Liver (tissue), 9 donors: ENCODE results near the gene DAPK1. TPM values are rescaled to one million over a fixed set of nuclear protein-coding genes. Genes with fewer than 3 reads are reported as not detected.

ENCODE experiments used
- DNase-seq: peaks from one replicate; pipeline ENCODE4 v3.0.0-alpha.2; 2017; ENCODE audit warnings: low spot score
- H3K27ac ChIP-seq, 2 donors: one replicate each; pipeline ENCODE4 v1.7.0; 2013; ENCODE audit warnings: inconsistent platforms in 2 of 2, low read length in 2 of 2, control low read depth in 1 of 2, low read depth in 1 of 2, mild to moderate bottlenecking in 1 of 2
- H3K27me3 ChIP-seq, 4 donors: one replicate each; pipeline versions ENCODE4 v1.6.1 to v1.7.0; 2013; ENCODE audit warnings: low read length in 3 of 4, inconsistent platforms in 1 of 4, mild to moderate bottlenecking in 1 of 4, moderate library complexity in 1 of 4; ENCODE audit not compliant: control insufficient read depth in 4 of 4, insufficient read depth in 4 of 4
- H3K36me3 ChIP-seq, 4 donors: one replicate each; pipeline versions ENCODE4 v1.6.1 to v1.7.0; 2013; ENCODE audit warnings: low read length in 3 of 4, mild to moderate bottlenecking in 3 of 4, low read depth in 1 of 4, moderate library complexity in 1 of 4; ENCODE audit not compliant: control insufficient read depth in 4 of 4, insufficient read depth in 3 of 4
- H3K4me1 ChIP-seq, 4 donors: one replicate each; pipeline versions ENCODE4 v1.6.1 to v1.7.0; 2013; ENCODE audit warnings: low read length in 3 of 4, mild to moderate bottlenecking in 3 of 4, moderate library complexity in 1 of 4; ENCODE audit not compliant: control insufficient read depth in 4 of 4, insufficient read depth in 4 of 4
- H3K4me3 ChIP-seq, 3 donors: one replicate each; pipeline versions ENCODE4 v1.6.1 to v1.7.0; 2013; ENCODE audit warnings: low read length in 3 of 3, control low read depth in 1 of 3, low read depth in 1 of 3, mild to moderate bottlenecking in 1 of 3
- H3K9ac ChIP-seq, 2 donors: one replicate each; pipeline ENCODE4 v1.7.0; 2013; ENCODE audit warnings: low read length in 2 of 2, mild to moderate bottlenecking in 2 of 2, moderate library complexity in 2 of 2, control low read depth in 1 of 2, low read depth in 1 of 2
- H3K9me3 ChIP-seq, 4 donors: one replicate each; pipeline versions ENCODE4 v1.6.1 to v1.7.0; 2013; ENCODE audit warnings: low read length in 3 of 4; ENCODE audit not compliant: control insufficient read depth in 4 of 4
- ATF3 ChIP-seq: IDR thresholded peaks from 2 replicates; pipeline ENCODE4 v1.6.1; 2016; ENCODE audit warnings: antibody characterized with exemption
- FOXA2 ChIP-seq: IDR thresholded peaks from 2 replicates; pipeline ENCODE4 v1.6.1; 2016; ENCODE audit warnings: antibody characterized with exemption
- GABPA ChIP-seq, 2 donors: IDR thresholded peaks in 1 of 2; conservative IDR thresholded peaks in 1 of 2; 2 replicates each; pipeline ENCODE4 v1.6.1; 2016; ENCODE audit warnings: antibody characterized with exemption in 2 of 2, mild to moderate bottlenecking in 1 of 2, moderate library complexity in 1 of 2
- HNF4A ChIP-seq, 2 donors: conservative IDR thresholded peaks; 2 replicates each; pipeline ENCODE4 v1.6.1; 2016; ENCODE audit warnings: antibody characterized with exemption in 2 of 2, mild to moderate bottlenecking in 2 of 2
- JUND ChIP-seq, 2 donors: IDR thresholded peaks; 2 replicates each; pipeline ENCODE4 v1.6.1; 2016; ENCODE audit warnings: antibody characterized with exemption in 2 of 2
- RAD21 ChIP-seq, 2 donors: IDR thresholded peaks; 2 replicates each; pipeline ENCODE4 v1.6.1; 2016; ENCODE audit warnings: antibody characterized with exemption in 2 of 2, mild to moderate bottlenecking in 2 of 2
- SP1 ChIP-seq: IDR thresholded peaks from 2 replicates; pipeline ENCODE4 v1.6.1; 2018; ENCODE audit warnings: antibody characterized with exemption, mild to moderate bottlenecking
- TAF1 ChIP-seq: conservative IDR thresholded peaks from 2 replicates; pipeline ENCODE4 v1.6.1; 2016; ENCODE audit warnings: antibody characterized with exemption, mild to moderate bottlenecking
- YY1 ChIP-seq: IDR thresholded peaks from 2 replicates; pipeline ENCODE4 v1.6.1; 2016; ENCODE audit warnings: antibody characterized with exemption, mild to moderate bottlenecking
- WGBS: extraction: QIAGEN DNeasy Blood & Tissue Kit; methylation state at CpG from one replicate; pipeline ENCODE4 v1.1.7; 2013; 5-methylcytosine and 5-hydroxymethylcytosine counted together
- polyA plus RNA-seq, 2 donors: library from polyadenylated mRNA; stranded (reverse) in 1 of 2; unstranded in 1 of 2; fragments of 200-250 nt in 1 of 2; fragments of >200 nt in 1 of 2; fragmentation: Nextera tagmentation in 1 of 2; extraction: Ambion mirVana in 1 of 2; gene quantifications; one replicate each; pipeline versions ENCODE4 v1.2.1 to v1.2.3, GENCODE V29; 2013 to 2015
- total RNA-seq, 2 donors: library from RNA; depleted of rRNA; stranded (reverse); fragments of >200 nt; gene quantifications; one replicate each; pipeline ENCODE4 v1.2.3, GENCODE V29; 2014
- TF ChIP-seq, protein P1 (sequence below): IDR thresholded peaks from 2 replicates; pipeline ENCODE4 v1.6.1; 2016; ENCODE audit warnings: antibody characterized with exemption, mild to moderate bottlenecking
- TF ChIP-seq, protein P2 (sequence below): IDR thresholded peaks from 2 replicates; pipeline ENCODE4 v1.6.1; 2016; ENCODE audit warnings: antibody characterized with exemption
- TF ChIP-seq, protein P3 (sequence below): IDR thresholded peaks from 2 replicates; pipeline ENCODE4 v1.6.1; 2016; ENCODE audit warnings: antibody characterized with exemption
- TF ChIP-seq, protein P4 (sequence below): fragments of 150-350 bp; IDR thresholded peaks from 2 replicates; pipeline ENCODE4 v1.5.1; 2017; ENCODE audit warnings: improper control_type of control experiment, low read depth, low read length; ENCODE audit not compliant: missing input control
- donor health status: healthy.
- donor health status: healthy.
- donor health status: healthy.
- donor health status: healthy.
- donor health status: healthy.

DAPK1 gene
- total and polyA plus RNA-seq, 4 donors: 14.0 to 40.8 (median 21.8) TPM

- 88% methylated on average over 2 of the region's 2 CpGs for WGBS
- Histone ChIP-seq H3K4me1 (peaks cover 0 to 9% (median 0%) of the 10 kb centered on the region in 4 donors), H3K9me3 (no peaks in the 10 kb centered on the region), H3K4me3 (peak overlapping the region in 1 of 3 donors; percentile 46), H3K9ac (no peak overlapping the region), H3K27me3 (no peaks in the 10 kb centered on the region), H3K27ac (no peak overlapping the region), H3K36me3 (peaks cover 1 to 23% (median 19%) of the 10 kb centered on the region in 4 donors)
- TF ChIP-seq TAF1 (no peak), GABPA (IDR thresholded peaks at IDR 0.05 in 1 of 2, conservative IDR thresholded peaks at IDR 0.05 in 1 of 2) (no peak), FOXA2 (no peak), YY1 (no peak), RAD21 (IDR thresholded peaks at IDR 0.05) (no peak), ATF3 (no peak), SP1 (no peak)
- TF ChIP-seq, protein P1, sequence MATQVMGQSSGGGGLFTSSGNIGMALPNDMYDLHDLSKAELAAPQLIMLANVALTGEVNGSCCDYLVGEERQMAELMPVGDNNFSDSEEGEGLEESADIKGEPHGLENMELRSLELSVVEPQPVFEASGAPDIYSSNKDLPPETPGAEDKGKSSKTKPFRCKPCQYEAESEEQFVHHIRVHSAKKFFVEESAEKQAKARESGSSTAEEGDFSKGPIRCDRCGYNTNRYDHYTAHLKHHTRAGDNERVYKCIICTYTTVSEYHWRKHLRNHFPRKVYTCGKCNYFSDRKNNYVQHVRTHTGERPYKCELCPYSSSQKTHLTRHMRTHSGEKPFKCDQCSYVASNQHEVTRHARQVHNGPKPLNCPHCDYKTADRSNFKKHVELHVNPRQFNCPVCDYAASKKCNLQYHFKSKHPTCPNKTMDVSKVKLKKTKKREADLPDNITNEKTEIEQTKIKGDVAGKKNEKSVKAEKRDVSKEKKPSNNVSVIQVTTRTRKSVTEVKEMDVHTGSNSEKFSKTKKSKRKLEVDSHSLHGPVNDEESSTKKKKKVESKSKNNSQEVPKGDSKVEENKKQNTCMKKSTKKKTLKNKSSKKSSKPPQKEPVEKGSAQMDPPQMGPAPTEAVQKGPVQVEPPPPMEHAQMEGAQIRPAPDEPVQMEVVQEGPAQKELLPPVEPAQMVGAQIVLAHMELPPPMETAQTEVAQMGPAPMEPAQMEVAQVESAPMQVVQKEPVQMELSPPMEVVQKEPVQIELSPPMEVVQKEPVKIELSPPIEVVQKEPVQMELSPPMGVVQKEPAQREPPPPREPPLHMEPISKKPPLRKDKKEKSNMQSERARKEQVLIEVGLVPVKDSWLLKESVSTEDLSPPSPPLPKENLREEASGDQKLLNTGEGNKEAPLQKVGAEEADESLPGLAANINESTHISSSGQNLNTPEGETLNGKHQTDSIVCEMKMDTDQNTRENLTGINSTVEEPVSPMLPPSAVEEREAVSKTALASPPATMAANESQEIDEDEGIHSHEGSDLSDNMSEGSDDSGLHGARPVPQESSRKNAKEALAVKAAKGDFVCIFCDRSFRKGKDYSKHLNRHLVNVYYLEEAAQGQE: no peak
- TF ChIP-seq, protein P2, sequence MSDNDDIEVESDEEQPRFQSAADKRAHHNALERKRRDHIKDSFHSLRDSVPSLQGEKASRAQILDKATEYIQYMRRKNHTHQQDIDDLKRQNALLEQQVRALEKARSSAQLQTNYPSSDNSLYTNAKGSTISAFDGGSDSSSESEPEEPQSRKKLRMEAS: no peak
- TF ChIP-seq, protein P3, sequence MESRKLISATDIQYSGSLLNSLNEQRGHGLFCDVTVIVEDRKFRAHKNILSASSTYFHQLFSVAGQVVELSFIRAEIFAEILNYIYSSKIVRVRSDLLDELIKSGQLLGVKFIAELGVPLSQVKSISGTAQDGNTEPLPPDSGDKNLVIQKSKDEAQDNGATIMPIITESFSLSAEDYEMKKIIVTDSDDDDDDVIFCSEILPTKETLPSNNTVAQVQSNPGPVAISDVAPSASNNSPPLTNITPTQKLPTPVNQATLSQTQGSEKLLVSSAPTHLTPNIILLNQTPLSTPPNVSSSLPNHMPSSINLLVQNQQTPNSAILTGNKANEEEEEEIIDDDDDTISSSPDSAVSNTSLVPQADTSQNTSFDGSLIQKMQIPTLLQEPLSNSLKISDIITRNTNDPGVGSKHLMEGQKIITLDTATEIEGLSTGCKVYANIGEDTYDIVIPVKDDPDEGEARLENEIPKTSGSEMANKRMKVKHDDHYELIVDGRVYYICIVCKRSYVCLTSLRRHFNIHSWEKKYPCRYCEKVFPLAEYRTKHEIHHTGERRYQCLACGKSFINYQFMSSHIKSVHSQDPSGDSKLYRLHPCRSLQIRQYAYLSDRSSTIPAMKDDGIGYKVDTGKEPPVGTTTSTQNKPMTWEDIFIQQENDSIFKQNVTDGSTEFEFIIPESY: no peak
- DNase-seq: no peak
Observed at GRCh38 chr9:87729246-87729645, 231.6 kb downstream of the DAPK1 start.

DNA sequence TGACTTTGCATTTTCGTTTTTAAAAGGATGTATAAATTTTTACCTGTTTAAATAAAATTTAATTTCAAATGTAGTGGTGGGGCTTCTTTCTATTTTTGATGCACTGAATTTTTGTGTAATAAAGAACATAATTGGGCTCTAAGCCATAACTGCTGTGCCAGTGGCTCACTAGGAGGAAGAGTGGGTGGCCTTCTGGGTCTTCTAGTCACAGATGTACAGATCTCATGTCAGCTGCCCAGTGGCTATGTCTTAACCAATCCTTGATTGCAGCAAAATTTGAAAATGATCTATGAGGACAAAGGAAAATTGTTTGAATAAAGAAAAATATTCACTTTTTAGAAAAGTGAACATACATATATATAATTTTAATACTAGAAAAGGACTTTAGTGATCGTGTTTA, 233.7 kb downstream of the DAPK1 start:
- no peak for DNase-seq
- Histone ChIP-seq H3K9ac (no peak overlapping the region), H3K4me3 (no peak overlapping the region), H3K27me3 (no peaks in the 10 kb centered on the region), H3K4me1 (peaks cover 0 to 4% (median 0%) of the 10 kb centered on the region in 4 donors), H3K36me3 (peaks cover 1 to 23% (median 19%) of the 10 kb centered on the region in 4 donors), H3K27ac (no peak overlapping the region), H3K9me3 (no peaks in the 10 kb centered on the region)
- TF ChIP-seq JUND (IDR thresholded peaks at IDR 0.05) (no peak), HNF4A (conservative IDR thresholded peaks at IDR 0.05) (no peak)
- TF ChIP-seq, protein P2: no peak
- TF ChIP-seq, protein P4, sequence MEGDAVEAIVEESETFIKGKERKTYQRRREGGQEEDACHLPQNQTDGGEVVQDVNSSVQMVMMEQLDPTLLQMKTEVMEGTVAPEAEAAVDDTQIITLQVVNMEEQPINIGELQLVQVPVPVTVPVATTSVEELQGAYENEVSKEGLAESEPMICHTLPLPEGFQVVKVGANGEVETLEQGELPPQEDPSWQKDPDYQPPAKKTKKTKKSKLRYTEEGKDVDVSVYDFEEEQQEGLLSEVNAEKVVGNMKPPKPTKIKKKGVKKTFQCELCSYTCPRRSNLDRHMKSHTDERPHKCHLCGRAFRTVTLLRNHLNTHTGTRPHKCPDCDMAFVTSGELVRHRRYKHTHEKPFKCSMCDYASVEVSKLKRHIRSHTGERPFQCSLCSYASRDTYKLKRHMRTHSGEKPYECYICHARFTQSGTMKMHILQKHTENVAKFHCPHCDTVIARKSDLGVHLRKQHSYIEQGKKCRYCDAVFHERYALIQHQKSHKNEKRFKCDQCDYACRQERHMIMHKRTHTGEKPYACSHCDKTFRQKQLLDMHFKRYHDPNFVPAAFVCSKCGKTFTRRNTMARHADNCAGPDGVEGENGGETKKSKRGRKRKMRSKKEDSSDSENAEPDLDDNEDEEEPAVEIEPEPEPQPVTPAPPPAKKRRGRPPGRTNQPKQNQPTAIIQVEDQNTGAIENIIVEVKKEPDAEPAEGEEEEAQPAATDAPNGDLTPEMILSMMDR: no peak
- WGBS: 89% methylated on average over 2 of the region's 2 CpGs
